Naive B cell (primary cell): Measurements from ENCODE around the gene NIPAL3. TPM values are rescaled to one million over a fixed set of nuclear protein-coding genes. Genes with fewer than 3 reads are reported as not detected.
A peak's percentile ranks its signal among the peaks of the same experiment; 100 is the strongest.
"Not testable (repeated sequence)": the region's sequence is repeated elsewhere in the genome, so short reads cannot be mapped to it uniquely, and the experiment has no call there.

Source experiments
- ATAC-seq, 2 donors: fragments of 150-1000 bp; cut with Tn5 transposase; 2 replicates each; pipeline ENCODE4 v1.10.0; 2021; ENCODE audit warnings: low read depth in 2 of 2, mild to moderate bottlenecking in 2 of 2, moderate library complexity in 2 of 2
- DNase-seq: peaks from one replicate; pipeline ENCODE4 v3.0.0; 2022
- H3K27ac Mint-ChIP-seq, 6 donors: one replicate each; pipeline ENCODE4 v1.8.0; 2020 to 2022; ENCODE audit warnings: mild to moderate bottlenecking in 6 of 6, mixed read lengths in 6 of 6, moderate library complexity in 5 of 6, inconsistent platforms in 2 of 6
- H3K27me3 Mint-ChIP-seq, 3 donors: one replicate each; pipeline ENCODE4 v1.8.0; 2021 to 2022; ENCODE audit warnings: mixed read lengths in 3 of 3, mild to moderate bottlenecking in 1 of 3
- H3K36me3 Mint-ChIP-seq, 2 donors: one replicate each; pipeline ENCODE4 v1.8.0; 2020 to 2022; ENCODE audit warnings: mixed read lengths in 2 of 2, inconsistent platforms in 1 of 2, mild to moderate bottlenecking in 1 of 2
- H3K4me1 Mint-ChIP-seq, 3 donors: one replicate each; pipeline ENCODE4 v1.8.0; 2020 to 2022; ENCODE audit warnings: mixed read lengths in 3 of 3, inconsistent platforms in 1 of 3, mild to moderate bottlenecking in 1 of 3, moderate library complexity in 1 of 3
- H3K4me3 Mint-ChIP-seq, 8 donors: one replicate each; pipeline ENCODE4 v1.8.0; 2020 to 2022; ENCODE audit warnings: mild to moderate bottlenecking in 8 of 8, mixed read lengths in 8 of 8, moderate library complexity in 8 of 8, inconsistent platforms in 2 of 8
- H3K9me3 Mint-ChIP-seq, 7 donors: one replicate each; pipeline ENCODE4 v1.8.0; 2020 to 2022; ENCODE audit warnings: mixed read lengths in 7 of 7, mild to moderate bottlenecking in 5 of 7, inconsistent platforms in 2 of 7, moderate library complexity in 1 of 7
- polyA plus RNA-seq, 6 donors: library from polyadenylated mRNA; unstranded; fragments of 300-500 nt; fragmentation: Illumina TruSeq; gene quantifications; one replicate each; pipeline ENCODE4 v1.2.3, GENCODE V29; 2021; ENCODE audit warnings: low read depth in 6 of 6

NIPAL3 gene
- polyA plus RNA-seq, 6 donors from 2014 or later = 18.3 to 39.8 (median 26.4) TPM

- DNase-seq (no peak), ATAC-seq (no peak)
- Mint-ChIP-seq H3K36me3 (peaks cover 32 to 42% of the 10 kb centered on the region in 2 donors), H3K4me1 (peaks cover 0 to 7% (median 0%) of the 10 kb centered on the region in 3 donors), H3K27me3 (no peaks in the 10 kb centered on the region), H3K27ac (no peak overlapping the region), H3K9me3 (no peaks in the 10 kb centered on the region), H3K4me3 (no peak overlapping the region)
Measured at GRCh38 chr1:24457866-24458265, 42.3 kb downstream of the NIPAL3 start.

DNA sequence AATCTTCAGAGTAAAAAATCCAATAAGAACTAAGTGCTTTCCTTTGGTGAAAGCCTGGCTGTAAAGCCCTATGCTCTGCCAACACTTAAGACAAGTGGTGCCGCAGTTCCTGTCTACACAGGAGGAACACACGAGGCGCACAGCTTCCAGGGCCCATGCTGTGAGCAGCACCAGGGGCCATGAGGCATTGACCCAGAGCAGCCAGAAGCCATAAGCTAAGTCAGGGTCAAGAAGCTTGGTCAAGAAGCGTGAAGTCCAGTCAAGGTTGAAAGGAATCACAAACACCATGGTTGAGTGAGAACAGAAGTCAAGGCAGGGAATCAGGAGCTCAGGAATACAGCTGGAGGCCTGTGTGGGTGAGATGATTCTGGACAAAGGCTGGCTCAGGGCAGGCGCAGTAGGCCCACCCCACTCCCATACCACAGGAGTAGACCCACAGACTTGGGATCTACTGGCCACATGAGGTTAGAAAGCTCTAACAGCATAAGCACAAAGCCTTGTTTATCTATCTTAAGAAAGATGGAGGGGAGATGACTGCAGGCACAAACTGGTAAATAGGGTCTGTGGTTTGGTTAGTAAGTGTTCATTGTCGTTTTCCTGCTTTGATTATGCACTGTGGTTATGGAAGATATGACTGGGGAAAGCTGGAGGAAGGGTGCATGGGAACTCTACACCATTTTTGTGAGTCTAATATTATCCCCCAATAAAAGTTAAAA, 44.1 kb downstream of the NIPAL3 start:
- Mint-ChIP-seq H3K36me3 (peaks cover 31 to 36% of the 10 kb centered on the region in 2 donors), H3K9me3 (no peaks in the 10 kb centered on the region), H3K27me3 (no peaks in the 10 kb centered on the region), H3K4me3 (no peak overlapping the region), H3K4me1 (peaks cover 0 to 3% (median under 1%) of the 10 kb centered on the region in 3 donors), H3K27ac (peak overlapping the region in 2 of 6 donors; percentile 15 to 61)
- ATAC-seq (no peak), DNase-seq (no peak)

GRCh38 chr1:24462128-24462527, 46.5 kb downstream of the NIPAL3 start:
- DNase-seq, H3K27me3 Mint-ChIP-seq, ATAC-seq, H3K9me3 Mint-ChIP-seq, H3K4me3 Mint-ChIP-seq: not testable (repeated sequence)
- peak overlapping the region in 1 of 6 donors; percentile 33 for H3K27ac Mint-ChIP-seq
- H3K36me3 Mint-ChIP-seq = peaks cover 24 to 35% of the 10 kb centered on the region in 2 donors
- H3K4me1 Mint-ChIP-seq = peaks cover 9 to 18% (median 11%) of the 10 kb centered on the region in 3 donors

- Mint-ChIP-seq H3K36me3 (peaks cover 30 to 32% of the 10 kb centered on the region in 2 donors), H3K27me3 (no peaks in the 10 kb centered on the region), H3K4me3 (no peak overlapping the region), H3K4me1 (peaks cover 9 to 18% (median 11%) of the 10 kb centered on the region in 3 donors), H3K27ac (peak overlapping the region in 4 of 6 donors; percentile 15 to 91 (median 46)), H3K9me3 (no peaks in the 10 kb centered on the region)
- DNase-seq (no peak), ATAC-seq (no peak)
Measured at GRCh38 chr1:24463776-24464735, 48.5 kb downstream of the NIPAL3 start.

GRCh38 chr1:24465099-24465498, 49.5 kb downstream of the NIPAL3 start:
- Mint-ChIP-seq H3K4me3 (no peak overlapping the region), H3K27me3 (no peaks in the 10 kb centered on the region), H3K9me3 (peaks cover 0 to 3% (median 0%) of the 10 kb centered on the region in 7 donors), H3K4me1 (peaks cover 9 to 18% (median 11%) of the 10 kb centered on the region in 3 donors), H3K36me3 (peaks cover 31 to 34% of the 10 kb centered on the region in 2 donors), H3K27ac (peak overlapping the region in 3 of 6 donors; percentile 6 to 83 (median 44))
- DNase-seq (no peak), ATAC-seq (no peak)

GRCh38 chr1:24465638-24466037, 50.0 kb downstream of the NIPAL3 start:
- Mint-ChIP-seq H3K9me3 (peaks cover 0 to 3% (median 0%) of the 10 kb centered on the region in 7 donors), H3K4me1 (peaks cover 9 to 18% (median 11%) of the 10 kb centered on the region in 3 donors), H3K27me3 (no peaks in the 10 kb centered on the region), H3K36me3 (peaks cover 29 to 31% of the 10 kb centered on the region in 2 donors), H3K27ac (peak overlapping the region in 2 of 6 donors; percentile 32 to 44), H3K4me3 (no peak overlapping the region)
- DNase-seq (no peak), ATAC-seq (peak in 1 of 2 donors; percentile 25)

GRCh38 chr1:24468685-24469316, 53.2 kb downstream of the NIPAL3 start:
- Mint-ChIP-seq H3K27me3 (no peaks in the 10 kb centered on the region), H3K27ac (peak overlapping the region in 2 of 6 donors; percentile 33 to 56), H3K36me3 (peaks cover 22 to 24% of the 10 kb centered on the region in 2 donors), H3K4me3 (no peak overlapping the region), H3K9me3 (peaks cover 0 to 3% (median 0%) of the 10 kb centered on the region in 7 donors), H3K4me1 (peaks cover 9 to 18% (median 11%) of the 10 kb centered on the region in 3 donors)
- ATAC-seq = no peak
- DNase-seq = no peak

GRCh38 chr1:24470592-24470991, 55.0 kb downstream of the NIPAL3 start:
- Mint-ChIP-seq H3K27ac (peak overlapping the region in 1 of 6 donors; percentile 62), H3K9me3 (peaks cover 0 to 3% (median 0%) of the 10 kb centered on the region in 7 donors), H3K36me3 (peaks cover 15 to 22% of the 10 kb centered on the region in 2 donors), H3K4me1 (peaks cover 1 to 9% (median 5%) of the 10 kb centered on the region in 3 donors), H3K27me3 (no peaks in the 10 kb centered on the region), H3K4me3 (no peak overlapping the region)
- ATAC-seq (no peak), DNase-seq (no peak)

- peaks cover 0 to 3% (median 0%) of the 10 kb centered on the region in 7 donors for H3K9me3 Mint-ChIP-seq
- H3K36me3 Mint-ChIP-seq = peaks cover 14 to 15% of the 10 kb centered on the region in 2 donors
- no peak for ATAC-seq
- no peaks in the 10 kb centered on the region for H3K4me1 Mint-ChIP-seq
- DNase-seq = no peak
- H3K4me3 Mint-ChIP-seq = no peak overlapping the region
- H3K27ac Mint-ChIP-seq = peak overlapping the region in 1 of 6 donors; percentile 82
- H3K27me3 Mint-ChIP-seq = no peaks in the 10 kb centered on the region
Measured at GRCh38 chr1:24472527-24473251, 57.1 kb downstream of the NIPAL3 start.

DNA sequence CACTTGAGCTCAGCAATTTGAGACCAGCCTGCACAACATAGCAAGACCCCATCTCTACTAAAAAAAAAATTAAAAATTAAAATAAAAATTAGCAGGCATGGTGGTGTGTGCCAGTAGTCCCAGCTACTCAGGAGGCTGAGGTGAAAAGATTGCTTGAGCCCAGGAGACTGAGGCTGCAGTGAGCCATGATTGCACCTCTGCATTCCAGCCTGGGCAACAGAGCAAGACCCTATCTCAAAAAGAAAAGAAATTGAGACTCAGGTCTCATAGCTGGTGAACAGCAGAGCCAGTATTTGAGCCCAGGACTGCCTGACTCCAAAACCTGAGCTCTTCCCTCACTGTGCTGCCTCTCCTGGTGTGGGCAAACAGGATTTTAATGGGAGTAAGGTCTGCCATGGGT, 58.6 kb downstream of the NIPAL3 start:
- H3K27ac Mint-ChIP-seq = no peak overlapping the region
- H3K36me3 Mint-ChIP-seq = peaks cover 8 to 10% of the 10 kb centered on the region in 2 donors
- no peaks in the 10 kb centered on the region for H3K27me3 Mint-ChIP-seq
- peaks cover 0 to 2% (median 0%) of the 10 kb centered on the region in 3 donors for H3K4me1 Mint-ChIP-seq
- DNase-seq = no peak
- no peak overlapping the region for H3K4me3 Mint-ChIP-seq
- peaks cover 0 to 3% (median 0%) of the 10 kb centered on the region in 7 donors for H3K9me3 Mint-ChIP-seq
- ATAC-seq = no peak

DNA sequence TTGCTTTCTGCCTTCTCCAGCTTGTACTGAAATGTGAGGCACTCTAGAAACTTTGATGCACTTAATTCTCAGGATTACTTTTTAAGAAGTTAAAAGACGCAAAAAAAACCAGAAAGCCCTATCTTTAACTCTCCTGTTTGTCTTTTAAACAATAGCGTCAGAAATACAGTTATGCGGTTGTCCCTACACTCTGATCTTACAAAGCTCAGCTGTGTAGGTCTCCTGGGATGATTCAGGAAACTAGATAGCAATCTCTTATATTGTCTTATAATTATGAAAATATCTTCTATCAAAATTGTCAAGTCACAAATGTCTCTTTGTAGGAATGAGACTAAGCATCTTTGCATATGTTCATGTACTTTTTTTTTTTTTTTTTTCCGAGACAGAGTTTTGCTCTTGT, 60.1 kb downstream of the NIPAL3 start:
- no peaks in the 10 kb centered on the region for H3K27me3 Mint-ChIP-seq
- H3K4me1 Mint-ChIP-seq = peaks cover 5 to 7% (median 6%) of the 10 kb centered on the region in 3 donors
- no peak overlapping the region for H3K4me3 Mint-ChIP-seq
- no peak for DNase-seq
- no peaks in the 10 kb centered on the region for H3K9me3 Mint-ChIP-seq
- H3K36me3 Mint-ChIP-seq = no peaks in the 10 kb centered on the region
- no peak for ATAC-seq
- H3K27ac Mint-ChIP-seq = no peak overlapping the region

- ATAC-seq = no peak
- no peaks in the 10 kb centered on the region for H3K36me3 Mint-ChIP-seq
- DNase-seq = no peak
- H3K4me1 Mint-ChIP-seq = peaks cover 13 to 15% (median 14%) of the 10 kb centered on the region in 3 donors
- no peaks in the 10 kb centered on the region for H3K27me3 Mint-ChIP-seq
- H3K4me3 Mint-ChIP-seq = no peak overlapping the region
- no peaks in the 10 kb centered on the region for H3K9me3 Mint-ChIP-seq
- peak overlapping the region in 2 of 6 donors; percentile 30 to 83 for H3K27ac Mint-ChIP-seq
Measured at GRCh38 chr1:24476571-24476970, 61.0 kb downstream of the NIPAL3 start.
